H7 (cell line): ENCODE data around the gene MIER2. TPM values are rescaled to one million over a fixed set of nuclear protein-coding genes. Genes with fewer than 3 reads are reported as not detected.

Source experiments
- DNase-seq: peaks from one replicate; pipeline ENCODE4 v3.0.0; 2012
- H3K27me3 ChIP-seq: 2 replicates; pipeline ENCODE4 v1.6.0; 2011; ENCODE audit warnings: mild to moderate bottlenecking, low read length; ENCODE audit not compliant: control insufficient read depth, insufficient read depth
- H3K36me3 ChIP-seq: replicated peaks from 2 replicates; pipeline ENCODE4 v1.5.1; 2011; ENCODE audit warnings: low read length; ENCODE audit not compliant: control insufficient read depth, insufficient read depth
- H3K4me3 ChIP-seq: 2 replicates; pipeline ENCODE4 v1.5.1; 2011; ENCODE audit warnings: low read depth, mild to moderate bottlenecking, control low read depth, low read length, moderate library complexity; ENCODE audit not compliant: insufficient read depth
- total RNA-seq: library from RNA; depleted of rRNA; stranded (reverse); fragments of >200 nt; shearing (Covaris generic); gene quantifications from 2 replicates; pipeline ENCODE4 v1.2.3, GENCODE V29; 2014

MIER2 gene
- total RNA-seq, 1 experiment from 2014 or later: 43.4 TPM

GRCh38 chr19:317710-318508 is 26.7 kb downstream of the MIER2 start:
- Histone ChIP-seq H3K27me3 (no peaks in the 10 kb centered on the region), H3K4me3 (no peak overlapping the region), H3K36me3 (peaks cover 15% of the 10 kb centered on the region)
- no peak for DNase-seq

- Histone ChIP-seq H3K36me3 (peaks cover 12% of the 10 kb centered on the region), H3K4me3 (no peak overlapping the region), H3K27me3 (no peaks in the 10 kb centered on the region)
- DNase-seq: no peak
Measured at GRCh38 chr19:315811-316210, 28.8 kb downstream of the MIER2 start.

GRCh38 chr19:313988-314815 is 30.4 kb downstream of the MIER2 start:
- peak; percentile 19 for DNase-seq
- no peak overlapping the region for H3K4me3 ChIP-seq
- H3K27me3 ChIP-seq: no peaks in the 10 kb centered on the region
- peaks cover 10% of the 10 kb centered on the region for H3K36me3 ChIP-seq

DNA sequence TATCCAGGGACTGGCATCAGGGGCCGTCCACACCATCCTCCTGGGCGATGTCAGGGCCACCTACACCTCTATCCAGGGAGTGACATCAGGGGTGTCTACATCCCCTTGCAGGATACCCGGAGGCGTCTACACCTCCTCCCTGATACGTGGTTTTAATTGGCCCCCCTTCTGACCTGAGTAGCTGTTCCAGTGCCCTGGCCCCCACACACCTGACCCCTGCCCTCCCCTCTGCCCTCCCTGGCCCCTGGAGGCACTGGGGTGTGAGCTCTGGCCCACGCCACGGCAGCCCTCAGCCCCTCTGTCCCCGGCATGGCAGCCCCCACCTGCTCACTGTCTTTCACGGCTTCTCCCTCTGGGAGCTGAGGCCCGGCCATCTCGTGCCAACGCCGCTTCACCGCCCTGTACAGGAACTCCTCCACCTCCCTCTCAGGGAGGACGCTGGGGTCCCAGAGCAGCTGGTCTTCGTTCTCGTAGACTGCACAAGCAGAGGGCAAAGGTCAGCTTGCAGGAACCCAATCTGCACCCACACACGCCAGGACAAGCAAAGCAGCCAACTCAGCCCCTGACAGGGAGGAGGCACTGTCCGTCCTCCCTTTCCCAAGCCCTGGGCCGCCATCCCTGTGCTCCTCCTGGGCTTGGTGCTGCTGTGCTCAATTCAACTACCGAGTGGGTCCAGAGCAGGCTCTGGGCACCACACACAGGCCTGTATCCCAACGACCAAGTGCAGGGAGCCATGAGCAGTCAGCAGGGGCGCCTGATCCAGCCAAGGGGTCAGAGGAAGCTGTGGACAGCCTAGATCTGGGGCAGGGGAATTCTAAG is 31.2 kb downstream of the MIER2 start:
- peaks cover 10% of the 10 kb centered on the region for H3K36me3 ChIP-seq
- no peak for DNase-seq

DNA sequence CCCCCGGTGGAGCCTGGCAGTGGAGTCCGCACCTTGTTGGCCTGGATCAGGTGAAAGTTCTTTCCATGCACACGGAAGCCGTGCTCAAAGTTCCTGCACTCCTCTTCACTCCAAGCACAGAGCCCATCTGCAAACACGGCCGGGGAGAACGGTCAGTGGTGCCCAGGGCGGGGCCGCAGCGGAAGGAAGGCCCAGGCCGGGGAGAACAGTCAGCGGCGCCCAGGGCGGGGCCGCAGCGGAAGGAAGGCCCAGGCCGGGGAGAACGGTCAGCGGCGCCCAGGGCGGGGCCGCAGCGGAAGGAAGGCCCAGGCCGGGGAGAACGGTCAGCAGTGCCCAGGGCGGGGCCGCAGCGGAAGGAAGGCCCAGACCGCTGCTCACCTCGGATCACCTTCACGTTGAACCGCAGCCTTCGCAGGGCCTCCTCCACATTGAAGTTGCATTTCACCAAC is 32.8 kb downstream of the MIER2 start:
- Histone ChIP-seq H3K4me3 (no peak overlapping the region), H3K36me3 (peaks cover 12% of the 10 kb centered on the region), H3K27me3 (no peaks in the 10 kb centered on the region)
- peak; percentile 34 for DNase-seq

More for the DNA sequence above, 31.2 kb downstream of the MIER2 start:
- Histone ChIP-seq H3K4me3 (no peak overlapping the region), H3K27me3 (no peaks in the 10 kb centered on the region)

GRCh38 chr19:310781-311496 is 33.7 kb downstream of the MIER2 start:
- Histone ChIP-seq H3K27me3 (no peaks in the 10 kb centered on the region), H3K36me3 (peaks cover 10% of the 10 kb centered on the region), H3K4me3 (no peak overlapping the region)
- peak; percentile 32 for DNase-seq

DNA sequence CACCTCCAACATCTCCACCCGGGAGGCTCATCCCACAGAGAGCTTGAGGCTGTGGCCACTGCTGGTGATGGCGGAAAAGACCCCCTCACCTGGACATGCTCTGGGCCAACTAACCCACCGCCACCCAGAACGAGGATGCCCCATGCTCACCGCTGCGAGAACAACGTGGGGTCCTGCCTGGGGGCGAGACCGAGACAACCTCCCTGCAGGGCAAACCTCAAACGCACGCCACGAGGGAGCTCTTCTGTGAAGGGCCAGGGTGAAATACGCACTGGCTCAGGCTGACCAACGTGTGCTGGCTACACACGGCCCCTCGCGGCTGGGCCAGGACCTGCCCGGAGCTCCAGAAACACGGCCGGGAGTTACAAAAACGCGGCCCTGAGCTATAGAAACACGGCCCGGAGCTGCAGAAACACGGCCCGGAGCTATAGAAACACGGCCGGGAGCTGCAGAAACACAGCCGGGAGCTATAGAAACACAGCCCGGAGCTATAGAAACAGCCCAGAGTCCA is 34.4 kb downstream of the MIER2 start:
- Histone ChIP-seq H3K4me3 (no peak overlapping the region), H3K27me3 (no peaks in the 10 kb centered on the region), H3K36me3 (peaks cover 10% of the 10 kb centered on the region)
- peak; percentile 76 for DNase-seq

DNA sequence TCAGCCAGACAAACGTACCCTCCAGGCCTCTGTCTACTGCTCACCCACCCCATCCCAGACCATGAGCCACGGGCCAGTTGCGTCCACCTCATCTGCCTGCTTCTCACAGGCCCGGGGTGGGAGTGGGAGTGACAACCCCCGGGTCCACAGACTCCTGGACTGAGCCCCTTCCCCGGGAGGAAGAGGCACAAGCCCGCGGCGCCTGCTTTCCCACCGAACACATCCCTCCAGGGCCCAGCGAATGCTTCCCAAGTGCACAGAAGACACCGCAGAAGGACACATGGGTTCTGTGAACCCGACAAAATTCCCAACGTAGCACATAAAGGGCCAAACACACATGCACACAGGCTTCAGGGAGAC is 35.4 kb downstream of the MIER2 start:
- no peaks in the 10 kb centered on the region for H3K27me3 ChIP-seq
- peak; percentile 51 for DNase-seq
- no peak overlapping the region for H3K4me3 ChIP-seq
- peaks cover 10% of the 10 kb centered on the region for H3K36me3 ChIP-seq

- no peak overlapping the region for H3K4me3 ChIP-seq
- peak; percentile 57 for DNase-seq
- no peaks in the 10 kb centered on the region for H3K27me3 ChIP-seq
- H3K36me3 ChIP-seq: peaks cover 10% of the 10 kb centered on the region
Measured at GRCh38 chr19:308471-309205, 36.0 kb downstream of the MIER2 start.

DNA sequence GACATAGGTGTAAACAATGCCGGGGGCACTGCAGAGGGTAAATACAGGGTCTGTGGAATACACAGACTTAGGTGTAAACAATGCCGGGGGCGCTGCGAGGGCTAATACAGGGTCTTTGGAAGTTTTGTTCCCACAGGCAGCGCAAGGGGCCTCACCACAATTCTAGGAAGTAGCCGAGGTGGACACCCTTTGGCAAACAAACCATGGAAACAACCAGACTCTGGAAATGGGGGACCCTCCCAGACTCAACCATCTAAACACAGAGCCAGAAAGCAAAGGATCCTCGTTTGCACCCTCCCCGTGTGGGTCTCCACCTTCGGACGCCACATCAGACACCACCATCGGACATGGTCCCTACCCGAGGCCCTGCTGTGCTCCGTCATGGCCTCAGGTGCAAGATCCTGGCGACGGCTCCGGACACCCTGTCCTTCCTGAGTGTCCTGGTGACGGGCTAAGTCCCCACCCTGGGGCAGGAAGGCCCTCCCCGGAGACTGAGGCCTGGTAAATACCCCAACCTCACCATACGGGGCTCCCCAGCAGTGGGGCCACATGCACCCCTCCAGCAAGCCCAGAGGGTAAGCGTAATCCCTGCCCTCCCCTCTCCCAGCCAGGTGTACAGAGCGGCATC is 36.7 kb downstream of the MIER2 start:
- no peak overlapping the region for H3K4me3 ChIP-seq
- H3K27me3 ChIP-seq: no peaks in the 10 kb centered on the region
- DNase-seq: peak; percentile 50
- H3K36me3 ChIP-seq: peaks cover 8% of the 10 kb centered on the region

- Histone ChIP-seq H3K36me3 (peaks cover 8% of the 10 kb centered on the region), H3K4me3 (no peak overlapping the region), H3K27me3 (no peaks in the 10 kb centered on the region)
- peak; percentile 51 for DNase-seq
Measured at GRCh38 chr19:307111-307531, 37.5 kb downstream of the MIER2 start.

DNA sequence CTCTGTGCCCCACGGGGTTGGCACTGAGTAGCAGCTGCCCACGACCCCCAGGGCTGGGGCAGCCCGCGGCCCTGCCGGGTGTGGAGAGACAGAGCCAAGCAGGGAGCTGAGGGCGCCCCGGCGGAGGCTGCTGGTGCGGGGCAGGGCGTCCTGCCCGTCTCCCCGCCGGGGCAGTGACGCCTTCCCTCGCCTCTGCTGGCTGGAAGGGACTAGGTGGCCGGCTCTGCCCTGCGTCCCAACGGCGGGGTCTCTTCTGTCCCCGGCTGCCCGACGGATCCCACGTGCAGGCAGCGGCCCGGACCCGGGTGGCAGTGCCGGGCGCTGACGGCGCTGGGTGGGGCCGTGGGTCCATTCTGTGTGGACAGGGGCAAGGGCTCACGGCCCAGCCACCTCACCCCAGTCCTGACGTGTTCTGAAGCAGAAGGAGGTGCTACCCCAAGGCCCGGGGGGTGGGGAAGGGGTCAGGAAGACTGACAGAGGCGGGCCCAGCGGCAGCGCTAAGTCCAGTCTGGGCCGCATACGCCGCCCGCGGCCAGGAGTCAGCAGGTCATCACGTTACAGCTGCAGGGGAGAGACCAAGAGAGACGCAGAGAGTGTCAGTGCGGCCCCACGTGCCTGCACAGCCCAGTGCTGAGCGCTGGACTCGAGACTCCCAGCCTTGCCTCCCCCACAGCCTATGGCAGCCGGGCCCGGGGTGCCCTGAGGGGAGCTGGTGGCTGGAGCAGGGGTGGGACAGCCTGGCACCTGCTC is 38.3 kb downstream of the MIER2 start:
- H3K36me3 ChIP-seq: peaks cover 6% of the 10 kb centered on the region
- H3K4me3 ChIP-seq: no peak overlapping the region
- H3K27me3 ChIP-seq: no peaks in the 10 kb centered on the region
- DNase-seq: peak; percentile 56
